ENCODE data around the gene ENPP6.

DNA sequence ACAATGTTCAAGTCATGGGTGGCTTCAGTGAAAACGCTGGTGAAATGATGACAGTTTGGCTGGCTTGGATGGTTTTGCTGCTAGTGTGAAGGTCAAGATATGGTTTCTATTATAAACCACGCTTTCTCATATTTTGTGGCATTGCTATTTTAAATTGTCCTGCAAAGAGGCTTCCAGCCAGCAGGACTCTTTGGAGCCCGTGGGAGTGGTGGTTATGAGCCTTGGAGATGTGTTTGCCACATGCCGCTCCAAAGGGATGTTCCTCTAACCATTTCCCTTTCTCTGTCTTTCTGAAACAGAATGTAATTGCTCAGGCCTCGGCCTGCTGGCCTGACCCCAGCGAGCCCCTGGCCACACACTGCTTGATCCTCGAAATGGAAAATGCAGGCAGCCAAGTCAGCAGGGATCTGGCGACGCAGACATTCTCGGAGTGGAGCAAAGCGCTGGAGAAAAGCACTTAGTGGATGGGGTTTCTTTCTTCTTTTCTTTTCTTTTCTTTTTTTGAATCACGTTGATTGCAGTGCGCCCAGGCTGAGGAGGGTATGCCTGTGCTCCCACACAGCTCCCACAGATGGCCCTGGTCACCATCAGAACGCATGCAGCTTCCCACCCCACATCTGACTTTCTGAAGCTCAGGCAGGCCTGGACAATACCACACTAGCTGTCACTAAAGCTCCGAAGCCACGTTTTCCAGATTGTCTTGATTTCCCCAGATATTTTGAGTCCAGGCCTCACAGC, 114.0 kb downstream of the ENPP6 start:
- TF ChIP-seq, protein P1, sequence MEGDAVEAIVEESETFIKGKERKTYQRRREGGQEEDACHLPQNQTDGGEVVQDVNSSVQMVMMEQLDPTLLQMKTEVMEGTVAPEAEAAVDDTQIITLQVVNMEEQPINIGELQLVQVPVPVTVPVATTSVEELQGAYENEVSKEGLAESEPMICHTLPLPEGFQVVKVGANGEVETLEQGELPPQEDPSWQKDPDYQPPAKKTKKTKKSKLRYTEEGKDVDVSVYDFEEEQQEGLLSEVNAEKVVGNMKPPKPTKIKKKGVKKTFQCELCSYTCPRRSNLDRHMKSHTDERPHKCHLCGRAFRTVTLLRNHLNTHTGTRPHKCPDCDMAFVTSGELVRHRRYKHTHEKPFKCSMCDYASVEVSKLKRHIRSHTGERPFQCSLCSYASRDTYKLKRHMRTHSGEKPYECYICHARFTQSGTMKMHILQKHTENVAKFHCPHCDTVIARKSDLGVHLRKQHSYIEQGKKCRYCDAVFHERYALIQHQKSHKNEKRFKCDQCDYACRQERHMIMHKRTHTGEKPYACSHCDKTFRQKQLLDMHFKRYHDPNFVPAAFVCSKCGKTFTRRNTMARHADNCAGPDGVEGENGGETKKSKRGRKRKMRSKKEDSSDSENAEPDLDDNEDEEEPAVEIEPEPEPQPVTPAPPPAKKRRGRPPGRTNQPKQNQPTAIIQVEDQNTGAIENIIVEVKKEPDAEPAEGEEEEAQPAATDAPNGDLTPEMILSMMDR (IDR thresholded peaks at IDR 0.05): no peak
- TF ChIP-seq RFX5 (IDR thresholded peaks at IDR 0.05; ENCODE audit: low read length) (no peak), POLR2AphosphoS5 (IDR thresholded peaks at IDR 0.05; ENCODE audit: low read depth, low read length) (no peak), RCOR1 (IDR thresholded peaks at IDR 0.05; ENCODE audit: low read length) (no peak), EZH2phosphoT487 (IDR thresholded peaks at IDR 0.05; ENCODE audit: borderline replicate concordance, low read depth) (no peak), NRF1 (IDR thresholded peaks at IDR 0.05; ENCODE audit: low read depth, low read length) (no peak), TCF12 (IDR thresholded peaks at IDR 0.05) (no peak)
- TF ChIP-seq, protein P2, sequence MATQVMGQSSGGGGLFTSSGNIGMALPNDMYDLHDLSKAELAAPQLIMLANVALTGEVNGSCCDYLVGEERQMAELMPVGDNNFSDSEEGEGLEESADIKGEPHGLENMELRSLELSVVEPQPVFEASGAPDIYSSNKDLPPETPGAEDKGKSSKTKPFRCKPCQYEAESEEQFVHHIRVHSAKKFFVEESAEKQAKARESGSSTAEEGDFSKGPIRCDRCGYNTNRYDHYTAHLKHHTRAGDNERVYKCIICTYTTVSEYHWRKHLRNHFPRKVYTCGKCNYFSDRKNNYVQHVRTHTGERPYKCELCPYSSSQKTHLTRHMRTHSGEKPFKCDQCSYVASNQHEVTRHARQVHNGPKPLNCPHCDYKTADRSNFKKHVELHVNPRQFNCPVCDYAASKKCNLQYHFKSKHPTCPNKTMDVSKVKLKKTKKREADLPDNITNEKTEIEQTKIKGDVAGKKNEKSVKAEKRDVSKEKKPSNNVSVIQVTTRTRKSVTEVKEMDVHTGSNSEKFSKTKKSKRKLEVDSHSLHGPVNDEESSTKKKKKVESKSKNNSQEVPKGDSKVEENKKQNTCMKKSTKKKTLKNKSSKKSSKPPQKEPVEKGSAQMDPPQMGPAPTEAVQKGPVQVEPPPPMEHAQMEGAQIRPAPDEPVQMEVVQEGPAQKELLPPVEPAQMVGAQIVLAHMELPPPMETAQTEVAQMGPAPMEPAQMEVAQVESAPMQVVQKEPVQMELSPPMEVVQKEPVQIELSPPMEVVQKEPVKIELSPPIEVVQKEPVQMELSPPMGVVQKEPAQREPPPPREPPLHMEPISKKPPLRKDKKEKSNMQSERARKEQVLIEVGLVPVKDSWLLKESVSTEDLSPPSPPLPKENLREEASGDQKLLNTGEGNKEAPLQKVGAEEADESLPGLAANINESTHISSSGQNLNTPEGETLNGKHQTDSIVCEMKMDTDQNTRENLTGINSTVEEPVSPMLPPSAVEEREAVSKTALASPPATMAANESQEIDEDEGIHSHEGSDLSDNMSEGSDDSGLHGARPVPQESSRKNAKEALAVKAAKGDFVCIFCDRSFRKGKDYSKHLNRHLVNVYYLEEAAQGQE (IDR thresholded peaks at IDR 0.05; ENCODE audit: low read depth, low read length): no peak
- TF ChIP-seq, protein P3, sequence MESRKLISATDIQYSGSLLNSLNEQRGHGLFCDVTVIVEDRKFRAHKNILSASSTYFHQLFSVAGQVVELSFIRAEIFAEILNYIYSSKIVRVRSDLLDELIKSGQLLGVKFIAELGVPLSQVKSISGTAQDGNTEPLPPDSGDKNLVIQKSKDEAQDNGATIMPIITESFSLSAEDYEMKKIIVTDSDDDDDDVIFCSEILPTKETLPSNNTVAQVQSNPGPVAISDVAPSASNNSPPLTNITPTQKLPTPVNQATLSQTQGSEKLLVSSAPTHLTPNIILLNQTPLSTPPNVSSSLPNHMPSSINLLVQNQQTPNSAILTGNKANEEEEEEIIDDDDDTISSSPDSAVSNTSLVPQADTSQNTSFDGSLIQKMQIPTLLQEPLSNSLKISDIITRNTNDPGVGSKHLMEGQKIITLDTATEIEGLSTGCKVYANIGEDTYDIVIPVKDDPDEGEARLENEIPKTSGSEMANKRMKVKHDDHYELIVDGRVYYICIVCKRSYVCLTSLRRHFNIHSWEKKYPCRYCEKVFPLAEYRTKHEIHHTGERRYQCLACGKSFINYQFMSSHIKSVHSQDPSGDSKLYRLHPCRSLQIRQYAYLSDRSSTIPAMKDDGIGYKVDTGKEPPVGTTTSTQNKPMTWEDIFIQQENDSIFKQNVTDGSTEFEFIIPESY (IDR thresholded peaks at IDR 0.05; ENCODE audit: borderline replicate concordance, low read depth): no peak
- TF ChIP-seq, protein P4, sequence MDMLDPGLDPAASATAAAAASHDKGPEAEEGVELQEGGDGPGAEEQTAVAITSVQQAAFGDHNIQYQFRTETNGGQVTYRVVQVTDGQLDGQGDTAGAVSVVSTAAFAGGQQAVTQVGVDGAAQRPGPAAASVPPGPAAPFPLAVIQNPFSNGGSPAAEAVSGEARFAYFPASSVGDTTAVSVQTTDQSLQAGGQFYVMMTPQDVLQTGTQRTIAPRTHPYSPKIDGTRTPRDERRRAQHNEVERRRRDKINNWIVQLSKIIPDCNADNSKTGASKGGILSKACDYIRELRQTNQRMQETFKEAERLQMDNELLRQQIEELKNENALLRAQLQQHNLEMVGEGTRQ (IDR thresholded peaks at IDR 0.05; ENCODE audit: borderline replicate concordance, low read depth, low read length): no peak
- TF ChIP-seq, protein P5, sequence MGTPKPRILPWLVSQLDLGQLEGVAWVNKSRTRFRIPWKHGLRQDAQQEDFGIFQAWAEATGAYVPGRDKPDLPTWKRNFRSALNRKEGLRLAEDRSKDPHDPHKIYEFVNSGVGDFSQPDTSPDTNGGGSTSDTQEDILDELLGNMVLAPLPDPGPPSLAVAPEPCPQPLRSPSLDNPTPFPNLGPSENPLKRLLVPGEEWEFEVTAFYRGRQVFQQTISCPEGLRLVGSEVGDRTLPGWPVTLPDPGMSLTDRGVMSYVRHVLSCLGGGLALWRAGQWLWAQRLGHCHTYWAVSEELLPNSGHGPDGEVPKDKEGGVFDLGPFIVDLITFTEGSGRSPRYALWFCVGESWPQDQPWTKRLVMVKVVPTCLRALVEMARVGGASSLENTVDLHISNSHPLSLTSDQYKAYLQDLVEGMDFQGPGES (IDR thresholded peaks at IDR 0.05; ENCODE audit: low read depth, low read length): no peak

Data from SK-N-SH (cell line).